ENCODE measurements around the gene DECR2. TPM values are rescaled to one million over a fixed set of nuclear protein-coding genes. Genes with fewer than 3 reads are reported as not detected.
A peak's percentile ranks its signal among the peaks of the same experiment; 100 is the strongest.

DECR2 gene
- total and polyA plus RNA-seq, 9 of the 15 experiments (the other 6 are each of a cell fraction or from before 2014, with no cell fraction given): 1.0 to 31.9 (median 10.3) TPM

- no peak for TF ChIP-seq CHD7 (IDR thresholded peaks at IDR 0.05; ENCODE audit: low read depth, low read length)
- TF ChIP-seq USF2 (CRISPR knock-in tag; IDR thresholded peaks at IDR 0.05): peak; percentile 75
- TF ChIP-seq FOXA1 (IDR thresholded peaks at IDR 0.05; ENCODE audit: borderline replicate concordance): no peak
- no peak for TF ChIP-seq SMC3 (conservative IDR thresholded peaks at IDR 0.05; ENCODE audit: insufficient read depth, low read depth, low read length)
- no peak for TF ChIP-seq ZNF778 (CRISPR knock-in tag; IDR thresholded peaks at IDR 0.05)
- TF ChIP-seq FOXP1 (CRISPR knock-in tag; IDR thresholded peaks at IDR 0.05): no peak
- no peak for TF ChIP-seq TOE1 (IDR thresholded peaks at IDR 0.05; ENCODE audit: borderline replicate concordance)
- TF ChIP-seq TOE1 (CRISPR knock-in tag; IDR thresholded peaks at IDR 0.05; ENCODE audit: borderline replicate concordance, low read depth): no peak
- TF ChIP-seq CXXC5 (CRISPR knock-in tag; IDR thresholded peaks at IDR 0.05): peak; percentile 46; the same call in 1 of the 2 replicates
- TF ChIP-seq, protein P1, sequence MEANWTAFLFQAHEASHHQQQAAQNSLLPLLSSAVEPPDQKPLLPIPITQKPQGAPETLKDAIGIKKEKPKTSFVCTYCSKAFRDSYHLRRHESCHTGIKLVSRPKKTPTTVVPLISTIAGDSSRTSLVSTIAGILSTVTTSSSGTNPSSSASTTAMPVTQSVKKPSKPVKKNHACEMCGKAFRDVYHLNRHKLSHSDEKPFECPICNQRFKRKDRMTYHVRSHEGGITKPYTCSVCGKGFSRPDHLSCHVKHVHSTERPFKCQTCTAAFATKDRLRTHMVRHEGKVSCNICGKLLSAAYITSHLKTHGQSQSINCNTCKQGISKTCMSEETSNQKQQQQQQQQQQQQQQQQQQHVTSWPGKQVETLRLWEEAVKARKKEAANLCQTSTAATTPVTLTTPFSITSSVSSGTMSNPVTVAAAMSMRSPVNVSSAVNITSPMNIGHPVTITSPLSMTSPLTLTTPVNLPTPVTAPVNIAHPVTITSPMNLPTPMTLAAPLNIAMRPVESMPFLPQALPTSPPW (CRISPR knock-in tag; IDR thresholded peaks at IDR 0.05): peak; percentile 100
- no peak for TF ChIP-seq ZNF77 (CRISPR knock-in tag; IDR thresholded peaks at IDR 0.05)
- peak; percentile 49; the same call in 1 of the 2 replicates for TF ChIP-seq RBFOX2 (IDR thresholded peaks at IDR 0.05; ENCODE audit: low read depth, low read length)
Observed at GRCh38 chr16:381789-382717, 19.6 kb upstream of the DECR2 start, which contains the start of gene PGAP6 (continued).

Data from K562 (cell line).